ENCODE data around the gene PRELP.

The PRELP gene

DNA sequence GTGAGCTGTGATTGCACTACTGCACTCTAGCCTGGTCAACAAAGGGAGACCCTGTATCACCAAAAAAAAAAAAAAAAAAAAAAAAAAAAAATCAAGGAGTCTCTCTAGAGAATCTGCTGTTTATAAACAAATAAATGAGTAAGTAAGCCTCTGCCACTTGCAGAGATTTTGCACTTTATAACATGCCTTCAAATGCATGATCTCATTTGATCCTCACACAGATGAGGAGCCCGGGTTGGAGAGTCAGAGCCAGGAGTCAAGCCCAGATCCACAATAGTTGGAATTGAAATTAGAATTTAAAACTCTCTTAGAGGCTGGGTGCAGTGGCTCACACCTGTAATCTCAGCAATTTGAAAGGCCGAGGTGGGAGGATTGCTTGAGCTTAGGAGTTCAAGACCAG lies 4.0 kb downstream of the PRELP start:
- DNase-seq = no peak

DNA sequence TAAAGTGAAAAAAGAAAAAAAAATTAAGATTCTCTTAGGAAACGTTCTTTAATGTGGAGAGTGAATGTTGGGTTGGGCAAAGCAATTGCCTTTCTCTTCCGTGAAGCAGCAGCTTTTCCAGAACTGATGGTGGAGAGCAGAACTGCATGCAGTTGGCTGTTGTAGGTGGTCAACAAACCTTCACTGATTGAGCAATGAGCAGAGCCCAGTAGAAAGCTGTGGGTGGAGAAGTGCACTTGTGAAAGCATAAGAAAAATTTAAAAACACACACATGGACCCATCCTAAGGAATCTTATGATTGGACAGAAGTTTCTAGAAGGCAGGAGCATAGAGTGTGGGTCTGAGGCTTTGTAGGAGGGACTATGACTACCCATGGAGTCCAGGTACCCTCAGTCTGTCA lies 4.5 kb downstream of the PRELP start:
- DNase-seq = no peak

DNA sequence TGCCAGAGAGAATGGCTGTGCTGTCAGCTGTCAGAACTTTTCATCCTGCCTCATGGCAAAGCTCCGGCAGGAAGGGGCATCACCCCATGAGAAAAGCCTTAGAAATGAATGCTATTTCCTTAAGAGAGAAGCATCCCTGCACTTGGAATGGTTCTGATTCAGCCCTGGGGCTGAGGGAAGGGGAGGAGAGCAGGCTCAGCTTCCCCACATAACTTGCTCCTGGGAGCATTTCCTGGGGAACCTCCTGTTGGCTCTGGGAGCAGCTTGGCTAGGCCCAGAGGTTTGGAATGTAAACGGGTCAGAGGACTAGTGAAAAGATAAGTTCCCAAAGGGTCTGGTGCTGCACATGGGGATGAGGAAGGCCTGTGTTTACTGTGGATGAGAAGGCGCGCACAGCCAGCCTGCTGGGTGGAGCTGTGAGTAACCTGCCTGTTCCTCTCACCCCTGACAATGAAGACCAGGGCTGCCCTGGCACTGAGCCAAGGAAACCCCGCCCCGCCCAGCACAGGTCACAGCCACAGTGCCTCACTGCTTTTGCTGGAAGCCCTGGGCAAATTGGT lies 5.0 kb downstream of the PRELP start:
- peak; percentile 66 for DNase-seq

DNA sequence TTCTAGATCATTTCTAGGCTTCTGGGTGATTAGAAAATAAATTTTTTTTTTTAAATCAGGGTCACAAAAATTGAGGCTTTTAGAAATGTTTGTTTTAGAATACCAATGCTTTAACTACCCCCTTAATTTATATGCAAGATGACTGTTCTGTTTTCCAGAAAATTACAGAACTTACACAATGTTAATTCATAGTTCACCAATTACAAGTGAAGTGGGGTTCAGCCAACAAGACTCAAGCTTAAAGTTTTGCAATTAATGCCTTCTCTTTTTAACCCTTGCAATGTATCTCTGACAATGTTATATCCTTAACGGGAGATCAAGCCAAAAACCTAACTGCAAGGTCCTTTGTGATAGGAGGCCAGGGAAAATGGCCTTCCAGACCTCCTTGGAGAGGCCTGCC lies 5.6 kb downstream of the PRELP start:
- no peak for DNase-seq

DNA sequence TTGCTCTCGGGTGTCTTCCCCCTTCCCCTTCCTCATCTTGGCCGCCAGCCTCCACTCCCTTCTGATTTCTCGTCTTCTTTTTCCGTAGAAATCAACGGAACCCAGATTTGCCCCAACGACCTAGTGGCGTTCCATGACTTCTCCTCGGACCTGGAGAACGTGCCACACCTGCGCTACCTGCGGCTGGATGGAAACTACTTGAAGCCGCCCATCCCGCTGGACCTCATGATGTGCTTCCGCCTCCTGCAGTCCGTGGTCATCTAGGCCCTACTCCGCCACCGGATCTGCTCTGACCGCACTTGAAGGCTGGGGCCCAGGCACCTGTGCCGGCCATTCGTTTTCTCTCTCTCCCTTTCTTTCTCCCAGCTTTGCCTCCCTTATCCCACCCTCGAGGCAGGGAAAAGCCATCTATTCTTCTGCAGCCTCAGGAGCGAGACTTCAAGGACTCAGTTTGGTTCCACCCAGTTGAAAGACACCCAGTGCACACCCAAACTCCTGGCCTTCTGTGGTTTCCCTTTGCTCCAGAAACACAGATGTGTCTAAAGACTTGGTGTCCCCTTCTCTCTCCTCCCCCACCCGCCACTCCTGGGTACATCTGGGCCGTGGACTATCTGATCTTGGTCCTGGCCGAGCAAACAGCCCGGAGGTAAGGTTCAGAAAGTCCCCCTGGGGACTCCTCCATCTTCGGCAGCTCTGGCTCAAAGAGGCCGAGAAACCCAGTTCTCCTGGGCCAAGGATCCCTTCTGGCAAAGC lies 11.2 kb downstream of the PRELP start:
- DNase-seq = no peak

- no peak for DNase-seq
Observed at GRCh38 chr1:203488539-203488938, 12.9 kb downstream of the PRELP start.

DNA sequence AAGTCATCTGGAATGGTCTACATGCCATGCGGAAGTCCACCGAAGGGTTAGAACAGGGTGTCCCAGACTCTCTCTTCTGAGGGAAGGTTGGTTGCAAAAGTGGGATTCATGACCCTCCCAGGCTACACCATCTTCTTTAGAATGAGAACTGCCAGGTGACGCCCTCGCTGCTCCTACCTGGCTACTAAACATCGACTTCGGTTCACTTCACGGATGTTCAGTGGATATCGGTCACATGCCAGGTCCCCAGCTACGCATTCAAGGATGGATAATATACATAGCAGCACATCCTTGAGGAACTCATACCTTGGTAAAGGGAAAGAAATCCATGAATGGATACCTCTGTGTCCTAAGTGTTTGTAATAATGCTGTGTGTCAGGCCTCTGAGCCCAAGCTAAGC lies 15.0 kb downstream of the PRELP start:
- DNase-seq = no peak

DNA sequence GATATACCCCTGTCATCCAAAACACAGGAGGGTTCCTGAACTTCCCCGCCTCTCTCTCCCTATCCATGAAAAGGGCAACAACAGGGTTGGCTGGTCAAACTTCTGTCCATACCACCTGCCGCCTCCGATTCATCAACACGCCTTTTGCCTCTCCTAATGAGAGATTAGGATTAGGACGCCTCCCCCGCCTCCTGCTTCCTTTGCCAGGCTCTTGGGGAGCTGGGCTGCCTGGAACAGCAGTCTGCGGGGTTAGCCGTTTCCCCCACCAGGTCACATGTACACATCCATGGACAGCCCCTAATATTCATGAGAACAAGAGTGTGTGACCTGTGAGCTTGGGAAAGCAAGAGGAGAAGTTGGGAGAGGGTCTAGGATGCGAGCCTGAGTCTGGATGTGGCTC lies 16.1 kb downstream of the PRELP start:
- DNase-seq = no peak

DNA sequence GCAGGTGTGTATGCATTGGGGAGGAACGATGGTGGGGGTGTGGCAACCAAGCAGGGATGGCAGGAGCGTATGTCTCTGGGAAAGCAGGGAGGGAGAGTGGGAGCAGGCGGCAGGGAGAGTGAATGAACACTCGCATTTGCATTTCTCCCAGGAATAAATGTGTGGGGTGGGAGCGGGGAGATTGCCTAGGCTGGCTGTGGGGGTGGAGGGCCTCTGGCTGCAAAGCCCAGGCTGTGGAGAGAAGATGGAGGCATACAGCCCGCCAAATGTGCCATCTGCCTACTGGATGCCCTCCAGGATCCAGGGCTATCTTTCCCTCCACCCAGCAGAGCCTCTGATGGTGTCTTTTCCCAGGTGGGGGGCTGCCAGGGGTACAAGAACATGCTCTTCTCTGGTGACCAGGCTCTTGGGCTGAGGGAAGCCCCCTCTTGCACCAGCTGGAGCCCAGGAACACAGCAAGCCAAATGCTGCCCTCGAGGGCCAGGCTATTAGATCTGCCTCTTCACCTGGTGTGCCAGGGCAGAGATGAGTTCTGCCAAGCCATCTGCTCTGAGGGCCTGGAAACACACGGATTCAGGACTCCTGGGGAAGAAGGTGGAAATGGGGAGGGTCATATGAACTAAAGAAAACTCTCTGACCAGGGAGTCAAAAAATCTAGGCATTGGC lies 16.6 kb downstream of the PRELP start:
- no peak for DNase-seq

GRCh38 chr1:203492748-203493130 lies 17.1 kb downstream of the PRELP start:
- DNase-seq = no peak

- DNase-seq = no peak
Observed at GRCh38 chr1:203493901-203494300, 18.3 kb downstream of the PRELP start, which contains the start of gene OPTC. OPTC (plus strand) TSS chr1:203494153; CDS start chr1:203496006, 1,853 bp downstream.

DNA sequence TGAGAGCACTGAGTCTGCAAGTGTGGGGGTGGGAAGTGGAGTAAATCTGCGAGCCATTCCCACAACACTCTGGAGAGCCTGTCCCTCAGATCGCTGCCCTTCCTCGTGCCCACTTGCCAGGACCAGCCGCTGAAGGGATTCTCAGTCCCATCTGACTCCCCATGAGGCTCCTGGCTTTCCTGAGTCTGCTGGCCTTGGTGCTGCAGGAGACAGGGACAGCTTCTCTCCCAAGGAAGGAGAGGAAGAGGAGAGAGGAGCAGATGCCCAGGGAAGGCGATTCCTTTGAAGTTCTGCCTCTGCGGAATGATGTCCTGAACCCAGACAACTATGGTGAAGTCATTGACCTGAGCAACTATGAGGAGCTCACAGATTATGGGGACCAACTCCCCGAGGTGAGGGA lies 20.2 kb downstream of the PRELP start:
- DNase-seq = no peak

DNA sequence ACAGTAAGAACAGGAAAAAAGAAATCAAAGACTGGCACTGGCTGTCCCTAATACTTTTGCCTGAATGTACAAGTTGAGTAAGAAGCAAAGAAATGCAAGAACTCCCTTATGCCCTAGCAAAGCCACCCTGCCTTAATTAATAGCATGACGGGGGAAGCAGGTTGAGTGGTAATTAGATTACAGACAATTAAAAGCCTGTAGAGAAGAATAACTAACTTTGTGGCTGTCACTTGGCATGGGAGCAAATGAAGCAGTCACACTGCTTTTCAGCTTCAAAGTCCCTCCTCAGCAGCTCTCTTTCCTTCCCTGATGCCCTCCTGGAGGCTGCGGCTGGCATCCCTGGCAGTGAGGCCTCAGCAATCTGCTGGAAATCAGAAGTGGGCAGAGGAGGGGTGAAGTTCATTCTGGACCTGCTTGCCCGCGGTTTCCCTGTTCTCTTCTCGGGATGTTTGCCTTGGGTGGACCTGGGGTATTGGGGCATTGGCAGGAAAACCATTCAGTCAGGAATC lies 21.7 kb downstream of the PRELP start:
- no peak for DNase-seq

DNA sequence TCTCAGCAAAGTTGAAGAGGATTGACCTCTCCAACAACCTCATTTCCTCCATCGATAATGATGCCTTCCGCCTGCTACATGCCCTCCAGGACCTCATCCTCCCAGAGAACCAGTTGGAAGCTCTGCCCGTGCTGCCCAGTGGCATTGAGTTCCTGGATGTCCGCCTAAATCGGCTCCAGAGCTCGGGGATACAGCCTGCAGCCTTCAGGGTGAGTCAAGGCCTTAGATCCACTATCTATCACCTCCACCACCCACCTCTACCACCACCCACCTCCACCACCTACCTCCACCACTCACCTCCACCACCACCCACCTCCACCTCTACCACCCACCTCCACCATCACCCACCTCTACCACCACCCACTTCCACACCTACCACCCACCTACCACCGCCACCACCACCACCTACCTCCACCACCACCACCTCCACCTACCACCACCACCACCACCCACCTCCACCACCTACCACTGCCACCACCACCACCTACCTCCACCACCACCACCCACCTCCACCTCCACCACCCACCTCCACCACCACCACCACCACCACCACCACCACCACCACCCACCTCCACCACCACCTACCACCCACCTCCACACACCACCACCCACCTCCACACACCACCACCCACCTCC lies 24.2 kb downstream of the PRELP start:
- DNase-seq = no peak

DNA sequence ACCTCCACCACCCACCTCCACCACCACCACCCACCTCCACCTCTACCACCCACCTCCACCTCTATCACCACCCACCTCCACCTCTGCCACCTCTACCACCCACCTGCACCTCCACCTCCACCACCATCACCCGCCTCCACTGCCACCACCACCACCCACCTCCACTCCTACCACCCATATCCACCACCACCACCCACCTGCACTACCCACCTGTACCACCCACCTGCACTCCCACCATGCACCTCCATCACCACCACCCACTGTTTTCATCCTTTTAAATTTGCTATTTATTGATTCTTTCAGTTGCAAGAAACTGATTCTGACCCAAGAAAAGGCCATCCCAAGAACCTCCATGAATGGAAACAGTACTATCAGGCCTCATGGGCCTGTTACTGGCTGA lies 24.7 kb downstream of the PRELP start:
- no peak for DNase-seq

DNA sequence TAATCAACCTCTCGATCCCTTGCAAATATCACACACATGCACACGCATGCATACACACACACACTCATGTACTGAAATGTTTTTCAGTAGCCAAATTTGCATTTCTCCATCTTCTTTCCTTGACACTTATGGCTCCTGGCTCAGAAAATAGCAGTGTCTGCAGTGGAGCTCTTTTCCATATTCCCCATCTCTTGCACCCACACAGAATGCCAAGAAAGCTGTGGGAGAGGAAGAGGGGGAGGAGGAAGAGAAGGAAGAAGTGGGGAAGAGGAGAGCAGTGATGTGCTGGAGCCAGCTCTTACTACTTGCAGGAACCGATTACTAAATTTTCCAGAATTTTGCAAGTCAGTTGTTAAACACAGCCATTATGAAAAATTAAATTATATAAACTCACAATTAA lies 28.2 kb downstream of the PRELP start:
- DNase-seq = no peak

GRCh38 chr1:203504400-203505250 lies 29.0 kb downstream of the PRELP start:
- peak; percentile 86 for DNase-seq

DNA sequence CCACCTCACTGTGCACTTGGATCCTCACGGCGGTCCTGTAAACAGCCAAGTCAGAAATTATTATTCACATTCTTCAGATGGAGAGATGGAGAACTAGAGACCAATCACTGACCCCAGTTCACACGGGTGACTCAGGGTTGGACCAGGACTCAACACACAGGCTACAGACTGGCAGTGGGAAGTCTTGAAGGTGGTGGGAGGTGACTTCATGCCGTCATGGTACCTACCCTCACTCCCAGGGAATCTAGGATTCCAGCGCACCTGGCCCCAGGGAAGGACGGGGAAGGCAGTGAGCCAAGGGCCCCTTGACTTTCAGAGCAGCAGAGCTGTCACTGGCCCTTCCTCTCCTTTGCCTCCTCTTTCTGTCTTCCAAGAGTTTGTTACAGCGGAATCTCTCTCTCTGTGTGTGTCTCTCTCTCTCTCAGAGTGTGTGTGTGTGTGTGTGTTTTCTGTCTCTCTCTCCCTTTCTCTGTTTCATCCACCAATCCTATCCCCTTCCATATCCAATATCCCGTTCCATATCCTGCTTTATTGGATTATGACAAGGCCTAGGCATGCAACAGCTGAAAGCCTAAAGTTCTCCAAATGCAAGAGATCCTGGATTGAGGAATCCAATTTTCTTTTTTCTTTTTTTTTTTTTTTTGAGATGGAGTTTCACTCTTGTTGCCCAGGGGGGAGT lies 30.1 kb downstream of the PRELP start:
- no peak for DNase-seq

- DNase-seq = no peak
Observed at GRCh38 chr1:203506858-203507626, 31.4 kb downstream of the PRELP start.

DNA sequence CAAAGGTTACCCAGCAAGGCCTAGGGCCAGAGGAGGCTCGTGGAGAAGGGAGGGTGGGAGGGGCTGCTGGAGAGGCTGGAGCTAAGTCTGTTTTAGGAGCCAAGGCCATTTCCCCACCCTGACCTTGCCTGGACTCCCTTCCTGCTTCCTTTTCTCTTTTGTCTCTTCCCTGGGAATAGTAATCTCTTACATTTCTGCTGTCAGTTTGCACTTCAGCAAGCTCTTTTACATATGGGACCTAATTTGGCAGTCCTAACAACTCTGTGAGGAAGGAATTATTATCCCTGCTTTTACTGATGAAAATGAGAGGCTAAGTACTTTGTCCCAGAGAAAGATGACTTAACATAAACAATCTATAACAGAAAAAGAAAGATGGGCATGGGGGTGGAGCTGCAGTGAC lies 32.2 kb downstream of the PRELP start:
- DNase-seq = no peak

GRCh38 chr1:203508463-203509073 lies 33.0 kb downstream of the PRELP start:
- no peak for DNase-seq
